ENCODE data around the gene MSH2.

The MSH2 gene

GRCh38 chr2:47530105-47530760 is 127.3 kb downstream of the MSH2 start:
- no peak for TF ChIP-seq CTCF (IDR thresholded peaks at IDR 0.05; ENCODE audit: low read depth, low read length)
- no peak for DNase-seq (ENCODE audit: extremely low read depth, low read depth)

- no peak for TF ChIP-seq CTCF (IDR thresholded peaks at IDR 0.05; ENCODE audit: low read depth, low read length)
- no peak for DNase-seq (ENCODE audit: extremely low read depth, low read depth)
Observed at GRCh38 chr2:47531378-47532042, 128.6 kb downstream of the MSH2 start.

Data from AG09319 (cell line).